NCI-H345 treated with DMSO at 0.1 percent for 48 hours (cell line): Measurements from ENCODE around the gene CACNA1S.
A peak's percentile ranks its signal among the peaks of the same experiment; 100 is the strongest.

ENCODE experiments used
- DNase-seq: peaks from one replicate; lab custom pipeline; 2025; ENCODE audit not compliant: unreplicated experiment; lab: John Stamatoyannopoulos, UW

The CACNA1S gene

GRCh38 chr1:201119206-201120197 is 7.3 kb upstream of the CACNA1S start:
- no peak for DNase-seq

GRCh38 chr1:201116091-201116490 is 3.9 kb upstream of the CACNA1S start:
- DNase-seq = no peak

- no peak for DNase-seq
Measured at GRCh38 chr1:201115390-201115937, 3.2 kb upstream of the CACNA1S start.

DNA sequence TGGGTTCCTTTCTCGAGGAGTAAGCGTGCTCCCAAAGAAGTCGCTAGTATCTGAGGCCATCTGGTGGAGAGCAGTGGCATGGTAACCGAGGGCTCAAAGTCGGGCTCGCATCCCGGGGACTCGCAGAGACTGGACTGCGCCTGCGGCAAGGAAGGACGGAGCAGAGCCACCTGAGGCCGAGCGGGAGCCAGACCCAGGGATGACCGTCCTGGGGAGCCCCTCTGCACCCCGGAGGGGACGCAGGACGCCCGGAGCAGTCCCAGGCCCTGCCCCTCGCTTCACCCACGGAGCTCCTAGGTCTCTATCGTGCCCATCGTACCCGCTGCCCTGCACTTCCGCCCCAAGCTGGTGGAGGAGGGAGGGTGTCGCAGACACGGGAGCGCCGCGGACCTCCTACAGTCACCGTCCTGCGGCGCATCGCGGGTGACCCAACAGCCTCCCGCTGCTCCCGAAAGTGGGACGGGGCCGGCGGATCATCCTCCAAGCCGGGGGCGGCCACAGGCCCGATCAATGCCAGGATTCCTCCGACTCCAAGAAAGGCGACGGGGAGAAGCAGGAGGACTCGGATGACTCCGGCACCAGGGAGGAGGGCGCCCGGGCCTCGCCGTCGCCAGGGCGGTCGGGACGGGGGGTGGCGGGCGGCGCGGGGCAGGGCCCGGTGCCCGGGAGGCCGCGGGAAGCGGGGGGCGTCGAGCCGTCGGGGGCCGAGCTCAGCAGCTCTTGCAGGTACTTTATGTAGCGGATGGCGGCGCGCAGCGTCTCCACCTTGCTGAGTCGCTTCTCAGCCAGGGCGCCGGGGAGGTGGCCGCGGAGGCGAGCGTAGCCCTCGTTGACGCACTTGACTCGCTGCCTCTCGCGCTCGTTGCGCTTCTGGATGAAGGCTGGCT is 2.3 kb upstream of the CACNA1S start:
- peak; percentile 91 for DNase-seq

DNA sequence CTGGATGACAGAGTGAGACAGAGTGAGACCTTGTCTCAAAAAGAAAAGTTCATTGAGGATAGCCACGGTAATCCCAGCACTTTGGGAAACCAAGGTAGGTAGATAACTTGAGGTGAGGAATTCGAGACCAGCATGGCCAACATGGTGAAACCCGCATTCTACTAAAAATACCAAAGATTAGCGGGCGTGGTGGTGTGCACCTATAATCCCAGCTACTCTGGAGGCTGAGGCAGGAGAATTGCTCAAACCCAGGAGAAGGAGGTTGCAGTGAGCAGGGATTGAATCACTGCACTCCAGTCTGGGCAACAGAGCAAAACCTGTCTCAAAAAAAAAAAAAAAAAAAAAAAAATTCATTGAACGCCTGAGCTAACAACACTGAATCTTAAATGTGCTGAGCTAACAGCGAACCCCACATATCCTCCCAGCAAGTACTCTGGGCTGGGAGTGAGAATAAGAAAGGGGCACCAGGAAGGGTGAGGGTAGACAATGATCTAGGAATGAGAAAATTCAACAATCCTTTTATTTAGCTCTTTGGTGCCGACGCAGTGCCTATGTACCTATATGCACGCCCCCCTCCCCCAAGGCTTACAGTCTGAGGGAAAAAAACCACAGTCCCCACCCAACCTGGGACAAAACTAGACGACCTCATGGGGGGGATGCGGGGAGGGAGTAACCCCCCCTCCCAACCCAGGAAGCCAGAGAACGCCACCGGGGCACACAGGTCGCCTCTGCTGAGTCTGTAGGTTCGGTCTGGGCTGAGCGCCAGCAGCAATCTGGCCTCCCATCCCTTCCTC is 1.4 kb upstream of the CACNA1S start:
- peak; percentile 56 for DNase-seq

- no peak for DNase-seq
Measured at GRCh38 chr1:201112926-201113325, 700 bp upstream of the CACNA1S start.

DNA sequence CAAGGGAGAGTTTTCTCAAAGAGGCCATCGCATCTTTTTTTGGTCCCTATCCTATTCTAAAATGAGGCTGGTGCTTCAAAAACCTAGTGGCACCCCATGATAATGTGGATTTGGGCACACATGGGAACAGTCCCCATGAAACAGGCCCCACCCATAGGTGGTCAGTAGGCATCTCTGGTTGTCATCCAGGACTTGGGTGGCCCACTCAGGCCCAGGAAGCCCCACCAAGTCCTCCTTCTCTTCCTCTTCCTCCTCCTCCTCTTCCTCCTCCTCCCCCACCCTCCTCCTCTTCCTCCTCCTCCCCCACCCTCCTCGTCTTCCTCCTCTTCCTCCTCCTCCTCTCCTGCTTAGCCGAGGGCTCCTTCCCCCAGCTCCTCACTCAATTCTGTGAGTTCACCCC is 554 bp downstream of the CACNA1S start:
- DNase-seq = no peak

DNA sequence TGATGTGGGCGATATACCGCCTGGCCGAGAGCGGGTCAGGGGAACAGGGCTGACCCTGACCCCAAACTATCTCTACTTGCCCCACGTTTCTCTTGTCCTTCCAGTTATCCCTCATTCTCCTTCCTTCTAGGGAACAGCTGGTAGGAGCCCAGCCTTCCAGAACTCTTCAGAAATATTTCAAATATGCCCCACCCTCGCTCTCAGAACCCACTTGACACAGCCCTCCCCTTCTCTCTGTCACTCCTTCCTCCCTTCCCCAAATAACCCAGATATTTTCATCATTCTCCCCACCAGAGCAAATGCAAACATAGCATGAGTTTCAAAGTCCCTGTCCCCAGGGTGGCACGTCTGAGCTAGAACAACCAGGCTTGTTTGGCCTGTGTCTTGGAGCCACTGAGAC is 1.1 kb downstream of the CACNA1S start:
- no peak for DNase-seq

GRCh38 chr1:201110616-201111015 is 1.6 kb downstream of the CACNA1S start:
- DNase-seq = no peak

- no peak for DNase-seq
Measured at GRCh38 chr1:201110138-201110537, 2.1 kb downstream of the CACNA1S start.

DNA sequence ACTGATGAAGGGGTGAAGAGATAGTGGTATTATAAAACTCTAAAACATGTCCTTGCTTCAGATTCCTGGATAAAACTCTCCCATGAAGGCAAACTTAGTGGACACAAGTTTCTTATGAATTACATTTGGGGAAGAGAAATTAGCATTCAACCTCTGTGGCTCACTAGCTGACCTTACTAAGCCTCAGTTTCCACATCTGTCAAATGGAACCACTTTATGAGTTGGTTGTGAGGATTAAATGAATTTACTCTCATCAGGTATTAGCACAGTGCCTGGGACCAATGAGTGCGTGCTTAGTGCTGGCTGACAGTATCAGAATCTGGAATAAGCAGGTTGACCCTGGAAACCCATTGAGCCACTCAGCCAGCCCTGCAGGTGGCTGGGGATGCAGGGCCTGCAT is 2.6 kb downstream of the CACNA1S start:
- no peak for DNase-seq

- DNase-seq = peak; percentile 94
Measured at GRCh38 chr1:201108614-201109013, 3.6 kb downstream of the CACNA1S start.

DNA sequence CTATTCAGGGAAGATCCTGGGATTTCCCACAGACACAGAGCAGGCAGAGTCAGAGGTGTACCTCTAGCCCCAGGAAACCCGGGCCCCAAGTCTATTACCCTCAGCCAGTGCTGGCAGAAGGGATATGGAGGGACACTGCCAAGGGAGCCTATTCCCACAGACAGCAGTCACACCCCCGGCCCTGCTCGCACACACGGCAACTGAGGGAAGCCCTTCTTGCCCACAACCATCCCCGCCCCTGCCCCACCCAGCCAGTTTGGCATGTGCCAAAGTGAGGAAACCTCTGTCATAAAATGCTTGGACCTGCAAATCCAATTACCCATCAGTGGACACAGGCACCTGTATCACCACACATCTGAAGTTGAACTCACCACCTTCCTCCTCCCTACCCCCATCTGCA is 6.5 kb downstream of the CACNA1S start:
- no peak for DNase-seq

- DNase-seq = no peak
Measured at GRCh38 chr1:201104141-201104540, 8.1 kb downstream of the CACNA1S start.

DNA sequence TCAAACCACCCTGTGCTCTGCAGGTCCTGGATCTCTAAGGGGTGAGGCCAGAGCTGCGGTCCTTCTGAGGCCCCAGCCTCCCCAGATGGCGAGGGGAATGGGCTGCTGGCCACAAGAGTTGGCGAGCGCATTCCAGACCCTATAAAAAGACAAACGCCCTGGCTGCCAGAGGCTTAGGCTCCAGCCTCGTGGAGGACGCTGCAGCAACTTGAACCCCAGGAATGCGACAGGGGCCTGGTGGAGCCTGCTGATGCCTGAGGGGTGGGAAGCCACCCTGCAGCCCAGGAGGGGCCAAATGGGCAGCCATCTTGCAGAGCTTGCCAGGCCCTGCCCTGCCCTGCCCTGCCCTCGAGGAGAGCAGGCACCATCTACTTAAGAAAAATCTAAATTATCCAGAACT is 8.6 kb downstream of the CACNA1S start:
- no peak for DNase-seq

GRCh38 chr1:201100169-201100930 is 11.9 kb downstream of the CACNA1S start:
- no peak for DNase-seq

DNA sequence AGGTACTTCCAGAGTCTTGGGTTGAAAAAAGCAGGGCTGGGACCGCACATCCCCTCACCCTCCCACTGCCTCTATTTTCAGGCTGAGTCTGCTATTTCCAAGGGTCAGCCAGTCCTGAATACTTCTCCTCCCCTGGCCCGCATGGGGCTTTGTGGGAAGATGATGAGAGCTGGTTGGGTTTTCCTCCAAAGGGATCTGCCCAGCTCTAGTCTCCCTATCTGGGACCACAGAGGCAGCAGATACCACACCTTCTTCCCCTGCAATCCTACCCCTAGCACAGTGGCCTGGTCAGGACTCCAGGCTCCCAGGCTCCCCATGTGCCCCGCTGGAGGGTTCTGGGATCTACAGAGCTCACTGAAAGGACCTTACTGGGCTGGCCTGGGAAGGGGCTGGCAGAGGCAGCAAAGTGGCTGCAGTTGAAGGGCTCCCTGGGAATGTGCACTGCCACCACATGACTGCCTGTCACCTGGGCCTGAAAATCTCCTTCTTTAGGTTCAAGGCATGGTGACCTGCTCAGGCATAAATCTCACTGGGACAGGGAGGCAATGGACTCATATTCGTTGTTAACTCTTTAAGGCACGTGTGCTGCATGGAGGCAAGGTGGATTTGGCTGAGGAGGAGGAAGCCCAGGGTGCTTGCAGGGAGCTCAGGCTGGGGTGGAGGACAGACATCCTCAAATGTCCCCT is 13.1 kb downstream of the CACNA1S start:
- DNase-seq = no peak

DNA sequence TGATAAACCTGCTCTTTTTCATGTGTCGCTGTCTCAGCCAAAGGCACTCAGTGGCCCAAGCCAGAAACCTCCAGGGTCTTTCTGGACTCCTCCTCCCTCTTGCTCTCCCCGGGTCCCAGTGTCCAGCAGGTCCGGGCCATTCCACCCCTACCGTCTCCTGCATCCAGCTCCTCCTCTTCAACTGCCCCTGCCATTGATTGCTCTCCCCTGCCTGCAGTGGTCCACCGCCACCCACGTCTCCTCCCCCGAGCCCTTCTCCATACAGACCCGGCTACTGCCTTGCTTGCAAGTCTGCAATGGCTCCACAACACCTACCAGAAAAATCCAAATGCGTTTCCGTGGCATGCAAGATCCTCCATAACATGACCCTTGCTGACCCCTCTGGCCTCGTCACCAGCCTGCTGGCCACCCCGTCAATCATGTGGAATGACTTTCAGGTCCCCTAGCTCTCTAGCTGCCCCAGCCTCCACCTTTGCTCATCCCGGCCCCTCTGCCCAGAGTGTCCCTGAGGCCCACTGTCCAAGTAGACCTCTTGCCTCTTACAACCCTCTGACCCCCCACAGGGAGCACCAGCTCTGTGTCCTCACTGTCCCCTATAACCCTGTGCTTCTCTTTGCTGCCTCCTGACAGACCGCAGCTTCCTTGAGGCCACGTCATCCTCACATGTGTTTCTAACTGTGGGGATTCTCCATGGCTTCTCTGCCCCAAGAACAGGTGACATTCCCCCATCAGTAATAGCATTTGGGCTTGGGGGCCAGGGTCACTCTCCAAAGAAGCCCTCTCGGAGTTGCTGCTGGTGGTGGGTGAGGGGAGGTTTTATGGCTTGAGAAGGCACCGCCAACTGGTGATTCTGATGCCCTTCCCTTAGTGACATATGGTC is 15.0 kb downstream of the CACNA1S start:
- DNase-seq = no peak
